ENCODE measurements around the gene NIN. TPM values are rescaled to one million over a fixed set of nuclear protein-coding genes. Genes with fewer than 3 reads are reported as not detected.

The NIN gene
- 25.6 TPM for polyA plus RNA-seq (2013, experiment 1 of 2; ENCODE audit: insufficient read length)
- 29.5 TPM for polyA plus RNA-seq (2013, experiment 2 of 2; ENCODE audit: insufficient read length)

- peak; percentile 87 for DNase-seq
Observed at GRCh38 chr14:50830932-50831725, at the start of gene NIN. Gene NIN (minus strand): TSS chr14:50831162. CDS start chr14:50822056, 9,106 bp downstream.

- DNase-seq = no peak
Observed at GRCh38 chr14:50875359-50876070, 44.6 kb upstream of the NIN start.

- DNase-seq = no peak
Observed at GRCh38 chr14:50874757-50875156, 43.8 kb upstream of the NIN start.

GRCh38 chr14:50871914-50872732 lies 41.2 kb upstream of the NIN start, which contains the start of gene ABHD12B:
Gene ABHD12B (plus strand): TSS chr14:50872053. CDS start chr14:50872175, 122 bp downstream.
- DNase-seq = no peak

GRCh38 chr14:50871228-50871627 lies 40.3 kb upstream of the NIN start:
- DNase-seq = no peak

- DNase-seq = peak; percentile 29
Observed at GRCh38 chr14:50865391-50866076, 34.6 kb upstream of the NIN start.

- DNase-seq = no peak
Observed at GRCh38 chr14:50864946-50865345, 34.0 kb upstream of the NIN start.

GRCh38 chr14:50864237-50864636 lies 33.3 kb upstream of the NIN start:
- DNase-seq = no peak

- no peak for DNase-seq
Observed at GRCh38 chr14:50862036-50862570, 31.1 kb upstream of the NIN start.

- DNase-seq = peak; percentile 79
Observed at GRCh38 chr14:50860478-50861086, 29.6 kb upstream of the NIN start.

GRCh38 chr14:50859296-50859624 lies 28.3 kb upstream of the NIN start:
- DNase-seq = no peak

- DNase-seq = no peak
Observed at GRCh38 chr14:50856660-50857059, 25.7 kb upstream of the NIN start.

- DNase-seq = peak; percentile 35
Observed at GRCh38 chr14:50855558-50855957, 24.6 kb upstream of the NIN start.

- no peak for DNase-seq
Observed at GRCh38 chr14:50854521-50854920, 23.6 kb upstream of the NIN start.

GRCh38 chr14:50853891-50854290 lies 22.9 kb upstream of the NIN start:
- DNase-seq = no peak

GRCh38 chr14:50846226-50846880 lies 15.4 kb upstream of the NIN start:
- DNase-seq = peak; percentile 96

GRCh38 chr14:50845166-50845565 lies 14.2 kb upstream of the NIN start:
- no peak for DNase-seq

- peak; percentile 58 for DNase-seq
Observed at GRCh38 chr14:50844391-50844790, 13.4 kb upstream of the NIN start.

GRCh38 chr14:50839691-50840090 lies 8.7 kb upstream of the NIN start:
- no peak for DNase-seq

- no peak for DNase-seq
Observed at GRCh38 chr14:50839048-50839447, 8.1 kb upstream of the NIN start.

- DNase-seq = no peak
Observed at GRCh38 chr14:50837850-50838470, 7.0 kb upstream of the NIN start.
